B cell (primary cell): ENCODE data around the gene TNRC6C. TPM values are rescaled to one million over a fixed set of nuclear protein-coding genes. Genes with fewer than 3 reads are reported as not detected.

ENCODE experiments used
- ATAC-seq: fragments of 200-7000 bp; cut with Tn5 transposase; one replicate; pipeline ENCODE4 v1.10.0; 2021; ENCODE audit warnings: low read depth, mild to moderate bottlenecking, moderate number of reproducible peaks, moderate library complexity
- CTCF ChIA-PET: fragments of 350-600 bp; sonication (Branson Sonifier 250); formaldehyde crosslinking; loops from one replicate; lab custom pipeline; 2021; ENCODE audit warnings: antibody characterized with exemption, inconsistent platforms; lab: Charles Lee
- POLR2A ChIA-PET: fragments of 350-600 bp; sonication (Branson Sonifier 250); formaldehyde crosslinking; loops from one replicate; lab custom pipeline; 2021; ENCODE audit warnings: antibody characterized with exemption; lab: Charles Lee
- DNase-seq: peaks from one replicate; pipeline ENCODE4 v3.0.0; 2013
- H2AFZ ChIP-seq: 2 replicates; pipeline ENCODE4 v1.6.1; 2012; ENCODE audit warnings: mild to moderate bottlenecking, low read depth, low read length; ENCODE audit not compliant: insufficient read depth, poor library complexity, severe bottlenecking
- H3K27ac ChIP-seq, 2 donors: 1 replicate in 1 of 2; 2 replicates in 1 of 2; pipeline ENCODE4 v1.5.1; 2012 to 2013; ENCODE audit warnings: low read length in 2 of 2, mild to moderate bottlenecking in 2 of 2, moderate library complexity in 1 of 2
- H3K27me3 ChIP-seq, 4 experiments: fragments of 200-600 bp in 1 of 4; sonication (generic) in 1 of 4; replicated peaks in 1 of 4; 1 replicate in 2 of 4; 2 replicates in 2 of 4; pipeline versions ENCODE4 v1.6.1 to v1.7.0; 2013 to 2016; ENCODE audit warnings: low read length in 3 of 4, mild to moderate bottlenecking in 2 of 4, mixed read lengths in 1 of 4, moderate library complexity in 1 of 4; ENCODE audit not compliant: insufficient read depth in 4 of 4, control insufficient read depth in 3 of 4; ENCODE audit errors: control extremely low read depth in 1 of 4
- H3K36me3 ChIP-seq, 2 experiments: replicated peaks in 1 of 2; 1 replicate in 1 of 2; 2 replicates in 1 of 2; pipeline versions ENCODE4 v1.6.1 to v1.7.1; 2013; ENCODE audit warnings: low read length in 1 of 2; ENCODE audit not compliant: insufficient read depth in 2 of 2, control insufficient read depth in 1 of 2; ENCODE audit errors: control extremely low read depth in 1 of 2, extremely low read depth in 1 of 2
- H3K4me1 ChIP-seq, 2 donors: fragments of 200-600 bp in 1 of 2; sonication (generic) in 1 of 2; 1 replicate in 1 of 2; 2 replicates in 1 of 2; pipeline versions ENCODE4 v1.5.1 to v1.6.1; 2013 to 2017; ENCODE audit warnings: low read length in 2 of 2; ENCODE audit not compliant: control insufficient read depth in 2 of 2, insufficient read depth in 2 of 2
- H3K4me2 ChIP-seq: replicated peaks from 2 replicates; pipeline ENCODE3; 2012; ENCODE audit warnings: mild to moderate bottlenecking, low read depth, low read length; ENCODE audit not compliant: poor library complexity, severe bottlenecking
- H3K4me3 ChIP-seq, 5 experiments: fragments of 200-600 bp in 1 of 5; sonication (generic) in 1 of 5; 1 replicate in 3 of 5; 2 replicates in 2 of 5; pipeline versions ENCODE4 v1.5.1 to v1.7.0; 2011 to 2016; ENCODE audit warnings: low read length in 4 of 5, mild to moderate bottlenecking in 4 of 5, low read depth in 2 of 5, control low read depth in 1 of 5, moderate library complexity in 1 of 5; ENCODE audit not compliant: insufficient read depth in 1 of 5; ENCODE audit errors: control extremely low read depth in 1 of 5, extremely low read depth in 1 of 5
- H3K79me2 ChIP-seq: fragments of 200-600 bp; sonication (generic); one replicate; pipeline ENCODE4 v1.6.0; 2016; ENCODE audit warnings: low read length; ENCODE audit not compliant: control insufficient read depth, insufficient read depth
- H3K9ac ChIP-seq: fragments of 200-600 bp; sonication (generic); 2 replicates; pipeline ENCODE4 v1.6.1; 2017; ENCODE audit warnings: mild to moderate bottlenecking, low read length, moderate library complexity
- H3K9me3 ChIP-seq, 3 donors: one replicate each; pipeline versions ENCODE4 v1.6.1 to v1.7.1; 2013; ENCODE audit warnings: low read length in 2 of 3; ENCODE audit not compliant: control insufficient read depth in 2 of 3, insufficient read depth in 1 of 3; ENCODE audit errors: control extremely low read depth in 1 of 3
- H4K20me1 ChIP-seq: 2 replicates; pipeline ENCODE4 v1.6.0; 2012; ENCODE audit warnings: mild to moderate bottlenecking, low read length; ENCODE audit not compliant: insufficient read depth, control insufficient read depth, poor library complexity, severe bottlenecking
- H3K27ac Mint-ChIP-seq: one replicate; pipeline ENCODE4 v1.8.0; 2021; ENCODE audit warnings: mixed read lengths
- H3K27me3 Mint-ChIP-seq: one replicate; pipeline ENCODE4 v1.8.0; 2021; ENCODE audit warnings: mixed read lengths
- H3K4me1 Mint-ChIP-seq: one replicate; pipeline ENCODE4 v1.8.0; 2021; ENCODE audit warnings: mixed read lengths
- H3K4me3 Mint-ChIP-seq: one replicate; pipeline ENCODE4 v1.8.0; 2021; ENCODE audit warnings: mixed read lengths
- H3K9me3 Mint-ChIP-seq: one replicate; pipeline ENCODE4 v1.8.0; 2022; ENCODE audit warnings: mixed read lengths; ENCODE audit not compliant: insufficient read depth
- EZH2 ChIP-seq: IDR thresholded peaks from 2 replicates; pipeline ENCODE4 v1.6.1; 2012; ENCODE audit warnings: borderline replicate concordance, low read depth, mild to moderate bottlenecking, moderate library complexity, low read length; ENCODE audit not compliant: insufficient read depth, poor library complexity, severe bottlenecking
- WGBS: methylation state at CpG from one replicate; pipeline ENCODE4 v1.1.5; 2013; ENCODE audit warnings: missing lambda C conversion rate; ENCODE audit not compliant: insufficient coverage; 5-methylcytosine and 5-hydroxymethylcytosine counted together
- intact Hi-C: fragments of 100-400 bp; cut with micrococcal nuclease; formaldehyde crosslinking; loops from one replicate; pipeline ENCODE4 v1.10.0; 2022
- polyA plus RNA-seq: library from polyadenylated mRNA; depleted of rRNA; stranded (reverse); fragments of >200 nt; gene quantifications from 2 replicates; pipeline ENCODE4 v1.2.3, GENCODE V29; 2012
- total RNA-seq, 2 donors: library from RNA; stranded (reverse); fragments of 120-200 nt in 1 of 2; gene quantifications; 1 replicate in 1 of 2; 2 replicates in 1 of 2; pipeline versions ENCODE4 v1.2.3 to v1.2.4, GENCODE V29; 2013 to 2022
- TF ChIP-seq, protein P1 (sequence below): fragments of 200-600 bp; IDR thresholded peaks from one replicate; pipeline ENCODE4 v1.8.0; 2022; ENCODE audit warnings: antibody characterized with exemption, mild to moderate bottlenecking

The TNRC6C gene
- total and polyA plus RNA-seq, 2 donors (not counting 1 experiment from before 2014, with no cell fraction given): 3.9 to 63.8 TPM

- intact Hi-C loops: no loop called here
- H3K27ac Mint-ChIP-seq: no peak overlapping the region
- H3K4me3 Mint-ChIP-seq: no peak overlapping the region
- no peaks in the 10 kb centered on the region for H3K79me2 ChIP-seq
- CTCF ChIA-PET: interaction anchor here (0.9 to 1.8 kb wide), 4 partner anchors 8 to 158 kb away, joined by 4 to 7 read pairs (median 5); no protein-coding TSS in a partner anchor
- no peak overlapping the region for H3K9ac ChIP-seq
- H3K9me3 ChIP-seq: no peaks in the 10 kb centered on the region
- no peak overlapping the region for H2AFZ ChIP-seq
- no peak for ATAC-seq
- no peaks in the 10 kb centered on the region for H3K27me3 ChIP-seq
- H3K4me2 ChIP-seq: no peak overlapping the region
- H3K27ac ChIP-seq: no peak overlapping the region
- DNase-seq: no peak
- no peaks in the 10 kb centered on the region for H3K27me3 Mint-ChIP-seq
- no peaks in the 10 kb centered on the region for H4K20me1 ChIP-seq
- no peaks in the 10 kb centered on the region for H3K4me1 ChIP-seq
- POLR2A ChIA-PET: no interaction called here
- H3K36me3 ChIP-seq: peaks cover 2 to 82% of the 10 kb centered on the region in 2 experiments
- H3K4me1 Mint-ChIP-seq: no peaks in the 10 kb centered on the region
- H3K9me3 Mint-ChIP-seq: no peaks in the 10 kb centered on the region
- over 99% methylated on average over 6 of the region's 6 CpGs for WGBS
- TF ChIP-seq, protein P1, sequence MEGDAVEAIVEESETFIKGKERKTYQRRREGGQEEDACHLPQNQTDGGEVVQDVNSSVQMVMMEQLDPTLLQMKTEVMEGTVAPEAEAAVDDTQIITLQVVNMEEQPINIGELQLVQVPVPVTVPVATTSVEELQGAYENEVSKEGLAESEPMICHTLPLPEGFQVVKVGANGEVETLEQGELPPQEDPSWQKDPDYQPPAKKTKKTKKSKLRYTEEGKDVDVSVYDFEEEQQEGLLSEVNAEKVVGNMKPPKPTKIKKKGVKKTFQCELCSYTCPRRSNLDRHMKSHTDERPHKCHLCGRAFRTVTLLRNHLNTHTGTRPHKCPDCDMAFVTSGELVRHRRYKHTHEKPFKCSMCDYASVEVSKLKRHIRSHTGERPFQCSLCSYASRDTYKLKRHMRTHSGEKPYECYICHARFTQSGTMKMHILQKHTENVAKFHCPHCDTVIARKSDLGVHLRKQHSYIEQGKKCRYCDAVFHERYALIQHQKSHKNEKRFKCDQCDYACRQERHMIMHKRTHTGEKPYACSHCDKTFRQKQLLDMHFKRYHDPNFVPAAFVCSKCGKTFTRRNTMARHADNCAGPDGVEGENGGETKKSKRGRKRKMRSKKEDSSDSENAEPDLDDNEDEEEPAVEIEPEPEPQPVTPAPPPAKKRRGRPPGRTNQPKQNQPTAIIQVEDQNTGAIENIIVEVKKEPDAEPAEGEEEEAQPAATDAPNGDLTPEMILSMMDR: no peak
- TF ChIP-seq EZH2: no peak
- no peak overlapping the region for H3K4me3 ChIP-seq
Observed at GRCh38 chr17:78092794-78093324, 134.4 kb downstream of the TNRC6C start.

- no peaks in the 10 kb centered on the region for H3K4me1 ChIP-seq
- ChIA-PET CTCF (interaction anchor here (1.6 kb wide), 1 partner anchor 10 kb away, joined by 3 read pairs; no protein-coding TSS in a partner anchor), POLR2A (interaction anchor here (0.6 kb wide), 1 partner anchor 10 kb away, joined by 8 read pairs; no protein-coding TSS in a partner anchor)
- no peak overlapping the region for H3K4me3 Mint-ChIP-seq
- H4K20me1 ChIP-seq: no peaks in the 10 kb centered on the region
- TF ChIP-seq, protein P1: no peak
- no peak for TF ChIP-seq EZH2
- H2AFZ ChIP-seq: no peak overlapping the region
- H3K27me3 ChIP-seq: no peaks in the 10 kb centered on the region
- H3K4me2 ChIP-seq: no peak overlapping the region
- no peak overlapping the region for H3K27ac ChIP-seq
- no peaks in the 10 kb centered on the region for H3K79me2 ChIP-seq
- H3K27me3 Mint-ChIP-seq: no peaks in the 10 kb centered on the region
- H3K36me3 ChIP-seq: peaks cover 4 to 85% of the 10 kb centered on the region in 2 experiments
- no peaks in the 10 kb centered on the region for H3K4me1 Mint-ChIP-seq
- H3K9me3 Mint-ChIP-seq: no peaks in the 10 kb centered on the region
- 97% methylated on average over 6 of the region's 6 CpGs for WGBS
- no peak overlapping the region for H3K27ac Mint-ChIP-seq
- H3K9me3 ChIP-seq: no peaks in the 10 kb centered on the region
- DNase-seq (no peak), ATAC-seq (no peak)
- H3K9ac ChIP-seq: no peak overlapping the region
- intact Hi-C loops: no loop called here
- no peak overlapping the region for H3K4me3 ChIP-seq
Observed at GRCh38 chr17:78095035-78095434, 136.5 kb downstream of the TNRC6C start.
